Measurements from ENCODE around the gene KRT72.

DNA sequence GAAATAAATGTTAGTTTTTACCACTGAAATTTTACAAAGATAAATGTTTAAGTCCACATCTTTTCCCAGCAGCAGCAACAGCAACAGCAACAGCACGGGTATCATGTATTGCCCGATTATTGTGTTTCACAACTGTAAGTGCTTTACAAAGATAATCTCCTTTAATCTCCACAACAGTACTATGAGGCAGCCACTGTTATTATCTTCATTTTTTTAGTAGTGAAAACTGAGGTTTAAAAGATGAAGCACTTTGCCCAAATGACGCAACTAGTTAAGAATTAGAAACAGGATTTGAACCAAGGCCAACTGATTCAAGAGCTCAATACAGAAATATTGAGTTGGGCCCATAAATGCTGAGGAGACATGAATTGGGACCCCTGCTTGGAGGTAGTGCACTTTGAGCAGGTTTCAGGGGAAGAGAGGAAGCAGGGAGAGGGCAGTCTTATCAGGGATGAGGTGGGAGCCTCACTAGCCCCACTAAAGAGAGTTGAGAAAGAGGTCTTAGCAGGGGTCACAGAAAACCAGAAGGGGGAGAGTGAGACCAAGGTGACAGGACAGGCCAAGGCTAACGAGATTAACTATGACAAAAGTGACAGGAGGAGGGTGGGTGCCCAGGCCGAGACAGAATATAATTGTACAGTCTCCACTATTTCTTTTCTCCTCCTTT is 35.5 kb upstream of the KRT72 start:
- TF ChIP-seq, protein P1, sequence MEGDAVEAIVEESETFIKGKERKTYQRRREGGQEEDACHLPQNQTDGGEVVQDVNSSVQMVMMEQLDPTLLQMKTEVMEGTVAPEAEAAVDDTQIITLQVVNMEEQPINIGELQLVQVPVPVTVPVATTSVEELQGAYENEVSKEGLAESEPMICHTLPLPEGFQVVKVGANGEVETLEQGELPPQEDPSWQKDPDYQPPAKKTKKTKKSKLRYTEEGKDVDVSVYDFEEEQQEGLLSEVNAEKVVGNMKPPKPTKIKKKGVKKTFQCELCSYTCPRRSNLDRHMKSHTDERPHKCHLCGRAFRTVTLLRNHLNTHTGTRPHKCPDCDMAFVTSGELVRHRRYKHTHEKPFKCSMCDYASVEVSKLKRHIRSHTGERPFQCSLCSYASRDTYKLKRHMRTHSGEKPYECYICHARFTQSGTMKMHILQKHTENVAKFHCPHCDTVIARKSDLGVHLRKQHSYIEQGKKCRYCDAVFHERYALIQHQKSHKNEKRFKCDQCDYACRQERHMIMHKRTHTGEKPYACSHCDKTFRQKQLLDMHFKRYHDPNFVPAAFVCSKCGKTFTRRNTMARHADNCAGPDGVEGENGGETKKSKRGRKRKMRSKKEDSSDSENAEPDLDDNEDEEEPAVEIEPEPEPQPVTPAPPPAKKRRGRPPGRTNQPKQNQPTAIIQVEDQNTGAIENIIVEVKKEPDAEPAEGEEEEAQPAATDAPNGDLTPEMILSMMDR (IDR thresholded peaks at IDR 0.05 in 8 of 11, conservative IDR thresholded peaks at IDR 0.05 in 3 of 11) = no peak
- TF ChIP-seq POLR2A (IDR thresholded peaks at IDR 0.05) = no peak

Data from spleen (tissue), 7 donors.